Smooth muscle cell (in vitro differentiated cells): Measurements from ENCODE around the gene UQCC5. TPM values are rescaled to one million over a fixed set of nuclear protein-coding genes. Genes with fewer than 3 reads are reported as not detected.

Experiments
- DNase-seq: peaks from one replicate; lab custom pipeline; 2025; ENCODE audit not compliant: unreplicated experiment; lab: John Stamatoyannopoulos, UW
- H2AFZ ChIP-seq: fragments of 200-600 bp; sonication (generic); 2 replicates; pipeline ENCODE4 v1.6.0; 2016; ENCODE audit warnings: antibody characterized with exemption, low read depth, mild to moderate bottlenecking
- H3F3A ChIP-seq: fragments of 200-600 bp; sonication (generic); 2 replicates; pipeline ENCODE4 v1.6.0; 2017; ENCODE audit warnings: antibody characterized with exemption, low read depth
- H3K27ac ChIP-seq: fragments of 200-600 bp; sonication (generic); 2 replicates; pipeline ENCODE4 v1.5.1; 2016; ENCODE audit warnings: low read depth, mild to moderate bottlenecking
- H3K27me3 ChIP-seq: fragments of 200-600 bp; sonication (generic); 2 replicates; pipeline ENCODE4 v1.6.1; 2016; ENCODE audit warnings: low read depth, mild to moderate bottlenecking
- H3K36me3 ChIP-seq: fragments of 200-600 bp; sonication (generic); 2 replicates; pipeline ENCODE4 v1.5.1; 2016; ENCODE audit warnings: low read depth
- H3K4me1 ChIP-seq: fragments of 200-600 bp; sonication (generic); 2 replicates; pipeline ENCODE4 v1.5.1; 2016; ENCODE audit warnings: low read depth
- H3K4me2 ChIP-seq: fragments of 200-600 bp; sonication (generic); 2 replicates; pipeline ENCODE4 v1.6.0; 2016; ENCODE audit warnings: mild to moderate bottlenecking
- H3K4me3 ChIP-seq: fragments of 200-600 bp; sonication (generic); 2 replicates; pipeline ENCODE4 v1.5.1; 2016; ENCODE audit warnings: mild to moderate bottlenecking
- H3K79me2 ChIP-seq: fragments of 200-600 bp; sonication (generic); 2 replicates; pipeline ENCODE4 v1.6.0; 2016; ENCODE audit warnings: low read depth, mild to moderate bottlenecking
- H3K9ac ChIP-seq: fragments of 200-600 bp; sonication (generic); 2 replicates; pipeline ENCODE4 v1.6.0; 2016; ENCODE audit warnings: low read depth
- H3K9me3 ChIP-seq: fragments of 200-600 bp; sonication (generic); replicated peaks from 2 replicates; pipeline ENCODE4 v1.5.1; 2016; ENCODE audit warnings: low read depth
- H4K20me1 ChIP-seq: fragments of 200-600 bp; sonication (generic); 2 replicates; pipeline ENCODE4 v1.6.0; 2016; ENCODE audit warnings: low read depth
- WGBS: methylation state at CpG from one replicate; pipeline ENCODE4 v1.1.7; 2016; ENCODE audit warnings: low lambda C conversion rate; 5-methylcytosine and 5-hydroxymethylcytosine counted together
- polyA plus RNA-seq: library from polyadenylated mRNA; unstranded; fragments of >200 nt; fragmentation: Nextera tagmentation; extraction: Ambion mirVana; gene quantifications from 2 replicates; pipeline ENCODE4 v1.2.1, GENCODE V29; 2016
- small RNA-seq: library from RNA; depleted of rRNA; stranded (forward); fragments of <200 nt; gene quantifications from one replicate; pipeline ENCODE3, GENCODE V24; 2014
- total RNA-seq: library from RNA; depleted of rRNA; stranded (reverse); fragments of >200 nt; gene quantifications from 2 replicates; pipeline ENCODE4 v1.2.3, GENCODE V29; 2014
- TF ChIP-seq, protein P1 (sequence below): fragments of 200-600 bp; sonication (generic); IDR thresholded peaks from 2 replicates; pipeline ENCODE4 v1.5.1; 2017; ENCODE audit warnings: borderline replicate concordance, mild to moderate bottlenecking, antibody characterized with exemption; ENCODE audit not compliant: insufficient read depth, poor library complexity, severe bottlenecking

UQCC5 gene
- total and polyA plus RNA-seq, 2 experiments from 2014 or later = 0.76 to 33.0 TPM

DNA sequence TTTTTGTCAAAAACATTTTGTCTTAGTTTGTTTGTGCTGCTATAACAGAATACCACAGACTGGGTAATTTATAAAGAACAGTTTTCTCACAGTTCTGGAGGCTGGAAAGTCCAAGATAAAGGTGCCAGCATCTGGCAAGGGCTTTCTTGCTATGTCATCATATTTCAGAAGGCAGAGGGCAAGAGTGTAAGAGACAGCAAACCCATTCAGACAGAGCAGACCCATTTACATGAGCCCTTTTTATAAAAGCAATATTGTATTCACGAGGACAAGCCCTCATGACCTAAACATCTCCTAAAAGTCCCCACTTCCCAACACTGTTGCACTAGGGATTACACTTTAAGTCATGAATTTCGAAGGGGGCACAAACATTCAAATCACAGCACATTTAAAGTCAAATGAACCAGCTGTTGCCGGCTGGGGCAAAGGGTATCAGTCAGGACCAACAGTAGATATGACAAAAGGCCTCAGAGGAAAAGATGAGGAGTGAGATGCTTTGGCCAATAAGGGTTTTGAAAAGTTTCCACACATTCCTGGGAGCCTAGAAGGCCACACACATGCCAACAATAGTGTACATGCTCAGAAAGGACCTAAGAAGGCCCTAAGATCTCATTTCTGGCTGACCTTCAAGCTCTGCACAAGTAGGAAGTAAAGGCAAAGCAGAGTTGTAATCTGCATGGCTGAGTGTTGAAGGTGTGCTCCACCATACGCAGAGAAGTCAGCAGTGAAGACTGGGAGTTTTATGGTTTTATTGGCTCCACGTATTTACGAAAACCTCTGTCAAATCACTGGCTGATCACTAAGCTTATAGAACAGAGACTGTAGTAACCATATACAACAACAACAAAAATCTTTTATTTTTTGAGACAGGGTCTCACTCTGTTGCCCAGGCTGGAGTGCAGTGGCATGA lies 37.9 kb downstream of the UQCC5 start:
- no peaks in the 10 kb centered on the region for H3F3A ChIP-seq
- WGBS = 88% methylated on average over 6 of the region's 6 CpGs
- peaks cover 18% of the 10 kb centered on the region for H3K36me3 ChIP-seq
- no peaks in the 10 kb centered on the region for H3K9me3 ChIP-seq
- no peak overlapping the region for H3K9ac ChIP-seq
- H3K27ac ChIP-seq = no peak overlapping the region
- H3K27me3 ChIP-seq = no peaks in the 10 kb centered on the region
- no peaks in the 10 kb centered on the region for H3K79me2 ChIP-seq
- H3K4me3 ChIP-seq = no peak overlapping the region
- no peak overlapping the region for H3K4me2 ChIP-seq
- TF ChIP-seq, protein P1, sequence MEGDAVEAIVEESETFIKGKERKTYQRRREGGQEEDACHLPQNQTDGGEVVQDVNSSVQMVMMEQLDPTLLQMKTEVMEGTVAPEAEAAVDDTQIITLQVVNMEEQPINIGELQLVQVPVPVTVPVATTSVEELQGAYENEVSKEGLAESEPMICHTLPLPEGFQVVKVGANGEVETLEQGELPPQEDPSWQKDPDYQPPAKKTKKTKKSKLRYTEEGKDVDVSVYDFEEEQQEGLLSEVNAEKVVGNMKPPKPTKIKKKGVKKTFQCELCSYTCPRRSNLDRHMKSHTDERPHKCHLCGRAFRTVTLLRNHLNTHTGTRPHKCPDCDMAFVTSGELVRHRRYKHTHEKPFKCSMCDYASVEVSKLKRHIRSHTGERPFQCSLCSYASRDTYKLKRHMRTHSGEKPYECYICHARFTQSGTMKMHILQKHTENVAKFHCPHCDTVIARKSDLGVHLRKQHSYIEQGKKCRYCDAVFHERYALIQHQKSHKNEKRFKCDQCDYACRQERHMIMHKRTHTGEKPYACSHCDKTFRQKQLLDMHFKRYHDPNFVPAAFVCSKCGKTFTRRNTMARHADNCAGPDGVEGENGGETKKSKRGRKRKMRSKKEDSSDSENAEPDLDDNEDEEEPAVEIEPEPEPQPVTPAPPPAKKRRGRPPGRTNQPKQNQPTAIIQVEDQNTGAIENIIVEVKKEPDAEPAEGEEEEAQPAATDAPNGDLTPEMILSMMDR = no peak
- no peak overlapping the region for H2AFZ ChIP-seq
- no peaks in the 10 kb centered on the region for H3K4me1 ChIP-seq
- no peak for DNase-seq
- no peaks in the 10 kb centered on the region for H4K20me1 ChIP-seq

Small RNAs within 50 kb of the gene (small RNA-seq; reads per million reads assigned to genes)
- gene RNU6-856P (not detected), gene RNU6ATAC16P (not detected)

Other genes with a start within 250 kb of the UQCC5 start
- gene GLYCTK, start 248.8 kb upstream of the UQCC5 start, total RNA-seq = 3.3 and 4.4 TPM in 2 replicates
- 3.8 and 5.4 TPM in 2 replicates for gene GLYCTK, start 248.8 kb upstream of the UQCC5 start, polyA plus RNA-seq
- gene DNAH1, start 220.3 kb upstream of the UQCC5 start, total RNA-seq = 3.7 and 7.1 TPM in 2 replicates
- 0.54 and 2.1 TPM in 2 replicates for gene DNAH1, start 220.3 kb upstream of the UQCC5 start, polyA plus RNA-seq
- 39.2 and 40.0 TPM in 2 replicates for gene BAP1, start 126.6 kb upstream of the UQCC5 start, total RNA-seq
- 44.9 and 56.3 TPM in 2 replicates for gene BAP1, start 126.6 kb upstream of the UQCC5 start, polyA plus RNA-seq
- 0.90 and 7.1 TPM in 2 replicates for gene PHF7, start 125.9 kb upstream of the UQCC5 start, total RNA-seq
- 3.6 and 5.2 TPM in 2 replicates for gene PHF7, start 125.9 kb upstream of the UQCC5 start, polyA plus RNA-seq
- gene SEMA3G, start 91.5 kb upstream of the UQCC5 start, total RNA-seq = 0.09 and 0.31 TPM in 2 replicates
- 0.09 TPM in 1 of 2 replicates, not detected in the other for gene SEMA3G, start 91.5 kb upstream of the UQCC5 start, polyA plus RNA-seq
- gene TNNC1, start 82.6 kb upstream of the UQCC5 start, total RNA-seq = 4.2 and 5.9 TPM in 2 replicates
- 5.1 and 7.8 TPM in 2 replicates for gene TNNC1, start 82.6 kb upstream of the UQCC5 start, polyA plus RNA-seq
- gene NISCH, start 81.0 kb upstream of the UQCC5 start, total RNA-seq = 55.2 and 56.1 TPM in 2 replicates
- 46.7 and 47.3 TPM in 2 replicates for gene NISCH, start 81.0 kb upstream of the UQCC5 start, polyA plus RNA-seq
- gene STAB1, start 41.3 kb upstream of the UQCC5 start, total RNA-seq = 0.22 TPM in 1 of 2 replicates, not detected in the other
- 0.25 and 0.31 TPM in 2 replicates for gene STAB1, start 41.3 kb upstream of the UQCC5 start, polyA plus RNA-seq
- gene NT5DC2, start 2.7 kb upstream of the UQCC5 start, total RNA-seq = 156 and 207 TPM in 2 replicates
- gene NT5DC2, start 2.7 kb upstream of the UQCC5 start, polyA plus RNA-seq = 229 and 248 TPM in 2 replicates
- 56.4 and 62.8 TPM in 2 replicates for gene PBRM1, start 149.3 kb downstream of the UQCC5 start, total RNA-seq
- 27.6 and 28.9 TPM in 2 replicates for gene PBRM1, start 149.3 kb downstream of the UQCC5 start, polyA plus RNA-seq
- gene GNL3, start 149.4 kb downstream of the UQCC5 start, total RNA-seq = 131 and 146 TPM in 2 replicates
- 89.4 and 106 TPM in 2 replicates for gene GNL3, start 149.4 kb downstream of the UQCC5 start, polyA plus RNA-seq
- 110 and 151 TPM in 2 replicates for gene GLT8D1, start 169.2 kb downstream of the UQCC5 start, total RNA-seq
- 126 and 133 TPM in 2 replicates for gene GLT8D1, start 169.2 kb downstream of the UQCC5 start, polyA plus RNA-seq
- 301 and 409 TPM in 2 replicates for gene SPCS1, start 169.5 kb downstream of the UQCC5 start, total RNA-seq
- 328 and 329 TPM in 2 replicates for gene SPCS1, start 169.5 kb downstream of the UQCC5 start, polyA plus RNA-seq
- gene NEK4, start 234.3 kb downstream of the UQCC5 start, total RNA-seq = 9.6 and 11.0 TPM in 2 replicates
- 7.1 and 8.6 TPM in 2 replicates for gene NEK4, start 234.3 kb downstream of the UQCC5 start, polyA plus RNA-seq
- not detected in 2 replicates for gene ITIH1, start 241.0 kb downstream of the UQCC5 start, total RNA-seq
- gene ITIH1, start 241.0 kb downstream of the UQCC5 start, polyA plus RNA-seq = 0.33 TPM in 1 of 2 replicates, not detected in the other